Measurements from ENCODE around the gene OSBPL9. TPM values are rescaled to one million over a fixed set of nuclear protein-coding genes. Genes with fewer than 3 reads are reported as not detected.

OSBPL9 gene
- total and polyA plus RNA-seq, 2 donors (not counting 1 experiment from before 2014, with no cell fraction given), result 23.1 to 59.6 TPM

DNA sequence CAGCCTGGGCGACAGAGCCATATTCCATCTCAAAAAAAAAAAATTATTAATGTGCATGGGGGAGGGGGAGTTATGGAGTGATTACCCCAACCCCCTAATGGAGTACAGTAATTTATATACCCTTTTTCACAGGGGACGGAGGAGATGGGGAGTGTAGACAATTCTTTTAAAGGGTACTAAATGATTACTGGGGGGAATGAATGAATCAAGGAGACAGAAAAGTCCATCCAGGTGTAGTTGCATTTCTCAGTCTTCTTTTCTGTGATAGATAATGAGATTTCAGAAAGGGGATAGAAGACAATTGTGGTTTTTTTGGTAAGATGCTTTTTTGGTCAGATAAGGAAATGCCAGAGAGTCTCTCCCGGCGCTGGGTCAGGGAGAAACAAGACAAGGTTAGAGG is 13.0 kb downstream of the OSBPL9 start:
- Mint-ChIP-seq H3K9me3 (ENCODE audit: insufficient read depth) (no peaks in the 10 kb centered on the region), H3K27me3 (no peaks in the 10 kb centered on the region), H3K27ac (no peak overlapping the region), H3K4me1 (peaks cover 6% of the 10 kb centered on the region), H3K4me3 (no peak overlapping the region)
- no peaks in the 10 kb centered on the region for H3K36me3 ChIP-seq (replicated peaks in 1 of 2; ENCODE audit: control extremely low read depth in 1 of 2, control insufficient read depth in 1 of 2, extremely low read depth in 1 of 2, insufficient read depth in 2 of 2, low read length in 1 of 2)
- no peak overlapping the region for H3K4me2 ChIP-seq (replicated peaks; ENCODE audit: low read depth, low read length, poor library complexity, severe bottlenecking)
- ATAC-seq (ENCODE audit: low read depth) (no peak), DNase-seq (no peak)
- no peak overlapping the region for H3K4me3 ChIP-seq (ENCODE audit: control extremely low read depth in 1 of 5, extremely low read depth in 1 of 5, insufficient read depth in 1 of 5, low read depth in 2 of 5, low read length in 4 of 5)
- peaks cover 89% of the 10 kb centered on the region for H3K79me2 ChIP-seq (ENCODE audit: control insufficient read depth, insufficient read depth, low read length)
- TF ChIP-seq EZH2 (IDR thresholded peaks at IDR 0.05; ENCODE audit: borderline replicate concordance, insufficient read depth, low read depth, low read length, poor library complexity, severe bottlenecking), result no peak
- TF ChIP-seq, protein P1, sequence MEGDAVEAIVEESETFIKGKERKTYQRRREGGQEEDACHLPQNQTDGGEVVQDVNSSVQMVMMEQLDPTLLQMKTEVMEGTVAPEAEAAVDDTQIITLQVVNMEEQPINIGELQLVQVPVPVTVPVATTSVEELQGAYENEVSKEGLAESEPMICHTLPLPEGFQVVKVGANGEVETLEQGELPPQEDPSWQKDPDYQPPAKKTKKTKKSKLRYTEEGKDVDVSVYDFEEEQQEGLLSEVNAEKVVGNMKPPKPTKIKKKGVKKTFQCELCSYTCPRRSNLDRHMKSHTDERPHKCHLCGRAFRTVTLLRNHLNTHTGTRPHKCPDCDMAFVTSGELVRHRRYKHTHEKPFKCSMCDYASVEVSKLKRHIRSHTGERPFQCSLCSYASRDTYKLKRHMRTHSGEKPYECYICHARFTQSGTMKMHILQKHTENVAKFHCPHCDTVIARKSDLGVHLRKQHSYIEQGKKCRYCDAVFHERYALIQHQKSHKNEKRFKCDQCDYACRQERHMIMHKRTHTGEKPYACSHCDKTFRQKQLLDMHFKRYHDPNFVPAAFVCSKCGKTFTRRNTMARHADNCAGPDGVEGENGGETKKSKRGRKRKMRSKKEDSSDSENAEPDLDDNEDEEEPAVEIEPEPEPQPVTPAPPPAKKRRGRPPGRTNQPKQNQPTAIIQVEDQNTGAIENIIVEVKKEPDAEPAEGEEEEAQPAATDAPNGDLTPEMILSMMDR (IDR thresholded peaks at IDR 0.05), result no peak
- H3K9ac ChIP-seq (ENCODE audit: low read length), result no peak overlapping the region
- POLR2A ChIA-PET, result no interaction called here
- no peak overlapping the region for H2AFZ ChIP-seq (ENCODE audit: insufficient read depth, low read depth, low read length, poor library complexity, severe bottlenecking)
- intact Hi-C loops (cut with micrococcal nuclease), result no loop called here
- H3K4me1 ChIP-seq (ENCODE audit: control insufficient read depth in 2 of 2, insufficient read depth in 2 of 2, low read length in 2 of 2), result no peaks in the 10 kb centered on the region
- peaks cover 27% of the 10 kb centered on the region for H4K20me1 ChIP-seq (ENCODE audit: control insufficient read depth, insufficient read depth, low read length, poor library complexity, severe bottlenecking)
- CTCF ChIA-PET, result interaction anchor here (1.0 kb wide), 1 partner anchor 139 kb away, joined by 7 read pairs; no protein-coding TSS in a partner anchor
- WGBS (ENCODE audit: insufficient coverage), result no CpG with 5 or more reads among the region's 4 CpGs
- H3K9me3 ChIP-seq (ENCODE audit: control extremely low read depth in 1 of 3, control insufficient read depth in 2 of 3, insufficient read depth in 1 of 3, low read length in 2 of 3), result no peaks in the 10 kb centered on the region
- H3K27me3 ChIP-seq (replicated peaks in 1 of 4; ENCODE audit: control extremely low read depth in 1 of 4, control insufficient read depth in 3 of 4, insufficient read depth in 4 of 4, low read length in 3 of 4), result no peaks in the 10 kb centered on the region
- H3K27ac ChIP-seq (ENCODE audit: low read length in 2 of 2), result no peak overlapping the region

DNA sequence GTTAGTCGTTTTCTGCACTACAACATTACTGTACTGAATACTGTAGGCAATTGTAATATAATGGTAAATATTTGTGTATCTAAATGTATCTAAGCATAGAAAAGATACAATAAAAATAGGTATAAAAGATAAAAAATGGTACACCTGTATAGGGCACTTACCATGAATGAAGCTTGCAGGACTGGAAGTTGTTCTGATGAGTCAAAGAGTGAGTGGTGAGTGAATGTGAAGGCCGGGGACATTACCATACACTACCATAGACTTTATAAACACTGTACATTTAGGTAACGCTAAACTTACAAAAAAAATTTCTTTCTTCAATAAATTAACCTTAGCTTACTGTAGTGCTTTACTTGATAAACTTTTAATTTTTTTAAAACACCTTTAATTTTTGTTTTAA is 13.5 kb downstream of the OSBPL9 start:
- intact Hi-C loops (cut with micrococcal nuclease), result no loop called here
- no peak overlapping the region for H3K9ac ChIP-seq (ENCODE audit: low read length)
- H3K27ac ChIP-seq (ENCODE audit: low read length in 2 of 2), result no peak overlapping the region
- peaks cover 89% of the 10 kb centered on the region for H3K79me2 ChIP-seq (ENCODE audit: control insufficient read depth, insufficient read depth, low read length)
- Mint-ChIP-seq H3K27me3 (no peaks in the 10 kb centered on the region), H3K9me3 (ENCODE audit: insufficient read depth) (no peaks in the 10 kb centered on the region), H3K4me1 (peaks cover 6% of the 10 kb centered on the region), H3K4me3 (no peak overlapping the region), H3K27ac (no peak overlapping the region)
- H4K20me1 ChIP-seq (ENCODE audit: control insufficient read depth, insufficient read depth, low read length, poor library complexity, severe bottlenecking), result peaks cover 27% of the 10 kb centered on the region
- H2AFZ ChIP-seq (ENCODE audit: insufficient read depth, low read depth, low read length, poor library complexity, severe bottlenecking), result no peak overlapping the region
- WGBS (ENCODE audit: insufficient coverage), result no CpG with 5 or more reads among the region's 3 CpGs
- H3K9me3 ChIP-seq (ENCODE audit: control extremely low read depth in 1 of 3, control insufficient read depth in 2 of 3, insufficient read depth in 1 of 3, low read length in 2 of 3), result no peaks in the 10 kb centered on the region
- POLR2A ChIA-PET, result interaction anchor here (1.0 kb wide), 1 partner anchor 13 kb away, joined by 3 read pairs; the partner anchor contains the start of gene OSBPL9
- no peak overlapping the region for H3K4me2 ChIP-seq (replicated peaks; ENCODE audit: low read depth, low read length, poor library complexity, severe bottlenecking)
- DNase-seq (no peak), ATAC-seq (ENCODE audit: low read depth) (no peak)
- no peaks in the 10 kb centered on the region for H3K27me3 ChIP-seq (replicated peaks in 1 of 4; ENCODE audit: control extremely low read depth in 1 of 4, control insufficient read depth in 3 of 4, insufficient read depth in 4 of 4, low read length in 3 of 4)
- TF ChIP-seq, protein P1 (IDR thresholded peaks at IDR 0.05), result no peak
- TF ChIP-seq EZH2 (IDR thresholded peaks at IDR 0.05; ENCODE audit: borderline replicate concordance, insufficient read depth, low read depth, low read length, poor library complexity, severe bottlenecking), result no peak
- CTCF ChIA-PET, result interaction anchor here (1.0 kb wide), 1 partner anchor 139 kb away, joined by 7 read pairs; no protein-coding TSS in a partner anchor
- no peak overlapping the region for H3K4me3 ChIP-seq (ENCODE audit: control extremely low read depth in 1 of 5, extremely low read depth in 1 of 5, insufficient read depth in 1 of 5, low read depth in 2 of 5, low read length in 4 of 5)
- H3K36me3 ChIP-seq (replicated peaks in 1 of 2; ENCODE audit: control extremely low read depth in 1 of 2, control insufficient read depth in 1 of 2, extremely low read depth in 1 of 2, insufficient read depth in 2 of 2, low read length in 1 of 2), result no peaks in the 10 kb centered on the region
- H3K4me1 ChIP-seq (ENCODE audit: control insufficient read depth in 2 of 2, insufficient read depth in 2 of 2, low read length in 2 of 2), result no peaks in the 10 kb centered on the region

Measured in B cell (primary cell).